IMR-90 (cell line): ENCODE measurements around the gene S100A13. TPM values are rescaled to one million over a fixed set of nuclear protein-coding genes. Genes with fewer than 3 reads are reported as not detected.

Experiments used
- ATAC-seq: fragments of 200-7000 bp; cut with Tn5 transposase; 2 replicates; pipeline ENCODE4 v1.9.1; 2020; ENCODE audit warnings: low read depth, mild to moderate bottlenecking, moderate library complexity
- BruUV-seq: library from RNA; stranded (reverse); fragments of 400-500 nt; replicated peaks from 2 replicates; lab custom pipeline; 2021; lab: Mats Ljungman, UMichigan
- CTCF ChIA-PET: fragments of 300-600 bp; formaldehyde crosslinking; extraction: SDS; loops from one replicate; lab custom pipeline; 2021; ENCODE audit warnings: antibody characterized with exemption; lab: Yijun Ruan, JAX
- POLR2A ChIA-PET: fragments of 300-600 bp; sonication (Branson Sonifier 250); formaldehyde crosslinking; loops from one replicate; lab custom pipeline; 2022; ENCODE audit warnings: antibody characterized with exemption; ENCODE audit not compliant: unreplicated experiment; lab: Charles Lee
- DNase-seq: peaks from one replicate; pipeline ENCODE4 v3.0.0; 2013
- H2AFZ ChIP-seq: replicated peaks from 2 replicates; pipeline ENCODE3; 2013; ENCODE audit warnings: low read length, mild to moderate bottlenecking; ENCODE audit not compliant: poor library complexity
- H2AK5ac ChIP-seq: 2 replicates; pipeline ENCODE4 v1.6.1; 2013; ENCODE audit warnings: low read depth, low read length, inconsistent platforms
- H2AK9ac ChIP-seq: replicated peaks from 2 replicates; pipeline ENCODE3; 2013; ENCODE audit warnings: mild to moderate bottlenecking, low read depth, low read length, moderate library complexity; ENCODE audit not compliant: poor library complexity
- H2BK120ac ChIP-seq: 2 replicates; pipeline ENCODE4 v1.6.1; 2013; ENCODE audit warnings: low read depth, low read length, inconsistent platforms
- H2BK15ac ChIP-seq: 3 replicates; pipeline ENCODE4 v1.6.1; 2013; ENCODE audit warnings: low read depth, low read length, inconsistent platforms
- H2BK20ac ChIP-seq: 2 replicates; pipeline ENCODE4 v1.6.1; 2013; ENCODE audit warnings: low read depth, mild to moderate bottlenecking, inconsistent platforms, low read length, moderate library complexity
- H2BK5ac ChIP-seq: 2 replicates; pipeline ENCODE4 v1.6.1; 2013; ENCODE audit warnings: mild to moderate bottlenecking, low read depth, low read length, inconsistent platforms; ENCODE audit not compliant: poor library complexity, severe bottlenecking
- H3K14ac ChIP-seq: replicated peaks from 2 replicates; pipeline ENCODE4 v1.6.1; 2013; ENCODE audit warnings: low read depth, low read length, inconsistent platforms
- H3K18ac ChIP-seq: 2 replicates; pipeline ENCODE4 v1.6.1; 2013; ENCODE audit warnings: low read depth, low read length, control low read depth
- H3K23ac ChIP-seq: 2 replicates; pipeline ENCODE4 v1.6.1; 2013; ENCODE audit warnings: low read depth, low read length, inconsistent platforms
- H3K27ac ChIP-seq: 2 replicates; pipeline ENCODE4 v1.5.1; 2013; ENCODE audit warnings: mild to moderate bottlenecking, control low read depth, low read length; ENCODE audit not compliant: insufficient read depth
- H3K27me3 ChIP-seq: 2 replicates; pipeline ENCODE4 v1.6.1; 2013; ENCODE audit warnings: low read length; ENCODE audit not compliant: control insufficient read depth, insufficient read depth
- H3K36me3 ChIP-seq: 2 replicates; pipeline ENCODE4 v1.6.1; 2013; ENCODE audit warnings: low read length, mixed read lengths; ENCODE audit not compliant: control insufficient read depth, insufficient read depth
- H3K4ac ChIP-seq: 2 replicates; pipeline ENCODE4 v1.6.1; 2013; ENCODE audit warnings: low read depth, low read length, inconsistent platforms
- H3K4me1 ChIP-seq: 2 replicates; pipeline ENCODE4 v1.6.1; 2013; ENCODE audit warnings: low read length, mixed read lengths; ENCODE audit not compliant: control insufficient read depth, insufficient read depth
- H3K4me2 ChIP-seq: 2 replicates; pipeline ENCODE4 v1.6.1; 2013; ENCODE audit warnings: low read depth, mild to moderate bottlenecking, control low read depth, low read length, moderate library complexity
- H3K4me3 ChIP-seq: 2 replicates; pipeline ENCODE4 v1.5.1; 2013; ENCODE audit warnings: low read depth, mild to moderate bottlenecking, control low read depth, low read length, moderate library complexity; ENCODE audit not compliant: insufficient read depth
- H3K56ac ChIP-seq: 2 replicates; pipeline ENCODE4 v1.6.1; 2013; ENCODE audit warnings: low read length, inconsistent platforms; ENCODE audit not compliant: insufficient read depth; ENCODE audit errors: extremely low read depth
- H3K79me1 ChIP-seq, 2 experiments: 2 replicates each; pipeline ENCODE4 v1.6.1; 2013; ENCODE audit warnings: low read length in 2 of 2, inconsistent platforms in 1 of 2, low read depth in 1 of 2
- H3K9ac ChIP-seq: 2 replicates; pipeline ENCODE4 v1.6.1; 2013; ENCODE audit warnings: low read depth, low read length, control low read depth
- H3K9me1 ChIP-seq: 2 replicates; pipeline ENCODE4 v1.6.1; 2013; ENCODE audit warnings: low read length, inconsistent platforms; ENCODE audit not compliant: insufficient read depth
- H3K9me3 ChIP-seq: 2 replicates; pipeline ENCODE4 v1.6.1; 2013; ENCODE audit warnings: low read length; ENCODE audit not compliant: control insufficient read depth, insufficient read depth
- H4K20me1 ChIP-seq: 2 replicates; pipeline ENCODE4 v1.6.1; 2013; ENCODE audit warnings: low read length, inconsistent platforms; ENCODE audit not compliant: insufficient read depth
- H4K5ac ChIP-seq: 2 replicates; pipeline ENCODE4 v1.6.1; 2013; ENCODE audit warnings: mild to moderate bottlenecking, low read depth, low read length, control low read depth
- H4K8ac ChIP-seq, 2 experiments: 2 replicates each; pipeline ENCODE4 v1.6.1; 2013; ENCODE audit warnings: low read depth in 2 of 2, low read length in 2 of 2, control low read depth in 1 of 2, inconsistent platforms in 1 of 2
- H4K91ac ChIP-seq: 2 replicates; pipeline ENCODE4 v1.6.1; 2013; ENCODE audit warnings: low read depth, low read length, inconsistent platforms; ENCODE audit not compliant: insufficient read depth
- CEBPB ChIP-seq: IDR thresholded peaks from 2 replicates; pipeline ENCODE4 v1.6.1; 2012; ENCODE audit warnings: low read depth, low read length, improper control_type of control experiment
- RAD21 ChIP-seq: IDR thresholded peaks from 2 replicates; pipeline ENCODE4 v1.6.1; 2012; ENCODE audit warnings: low read length, improper control_type of control experiment
- WGBS, 2 experiments: methylation state at CpG; one replicate each; pipeline versions ENCODE4 v1.1.5 to v1.1.7; 2013; ENCODE audit warnings: missing lambda C conversion rate in 2 of 2; ENCODE audit not compliant: insufficient read length in 1 of 2; ENCODE audit errors: extremely low coverage in 2 of 2; 5-methylcytosine and 5-hydroxymethylcytosine counted together
- dilution Hi-C: fragments of 300-500 bp; cut with HindIII; formaldehyde crosslinking; loops from one replicate; pipeline ENCODE4 v1.14.3; 2018; ENCODE audit warnings: low sequenced_read_pairs; ENCODE audit not compliant: unreplicated experiment
- in situ Hi-C: fragments of 300-500 bp; cut with MboI; formaldehyde crosslinking; loops from 3 replicates; pipeline ENCODE4 v1.14.3; 2019; ENCODE audit warnings: low sequenced_read_pairs, inconsistent platforms, mixed read lengths
- intact Hi-C: fragments of 100-400 bp; cut with micrococcal nuclease; formaldehyde crosslinking; loops from 2 replicates; pipeline ENCODE4 v1.10.0; 2022
- polyA plus RNA-seq, 3 experiments: library from polyadenylated mRNA; depleted of rRNA; stranded (reverse); fragments of >200 nt; gene quantifications; 2 replicates each; pipeline ENCODE4 v1.2.3, GENCODE V29; 2012; ENCODE audit warnings: low replicate concordance in 1 of 3
- total RNA-seq: library from RNA; depleted of rRNA; stranded (reverse); fragments of >200 nt; gene quantifications from 2 replicates; pipeline ENCODE4 v1.2.3, GENCODE V29; 2012

The S100A13 gene
- total and polyA plus RNA-seq, 2 of the 4 experiments (the other 2 are of a cell fraction), result 122 to 468 TPM

- no peaks in the 10 kb centered on the region for H4K20me1 ChIP-seq
- H3K4me2 ChIP-seq, result no peak overlapping the region
- H4K5ac ChIP-seq, result no peak overlapping the region
- no peak overlapping the region for H3K4me3 ChIP-seq
- no peak overlapping the region for H4K8ac ChIP-seq
- no peak overlapping the region for H3K4ac ChIP-seq
- H3K4me1 ChIP-seq, result peaks cover 3% of the 10 kb centered on the region
- no peak overlapping the region for H3K27ac ChIP-seq
- H4K91ac ChIP-seq, result no peak overlapping the region
- peak overlapping the region; percentile 26 for H2BK5ac ChIP-seq
- H3K27me3 ChIP-seq, result no peaks in the 10 kb centered on the region
- DNase-seq, result peak; percentile 65
- WGBS, 2 experiments, result 86% methylated on average over 1 of the region's 5 CpGs; no CpG with 5 or more reads in 1 of the 2 experiments
- H2AK9ac ChIP-seq, result no peak overlapping the region
- H2BK20ac ChIP-seq, result no peak overlapping the region
- no peak overlapping the region for H3K23ac ChIP-seq
- ATAC-seq, result no peak
- H3K79me1 ChIP-seq, result peaks cover 21 to 38% of the 10 kb centered on the region in 2 experiments; a peak in 3 of 4 replicates
- peaks cover 61% of the 10 kb centered on the region for H3K36me3 ChIP-seq
- no peak overlapping the region for H2AFZ ChIP-seq
- POLR2A ChIA-PET, result interaction anchor here (0.7 kb wide), 1 partner anchor 29 kb away, joined by 4 read pairs; no protein-coding TSS in a partner anchor
- H3K18ac ChIP-seq, result no peak overlapping the region
- TF ChIP-seq RAD21 (no peak), CEBPB (peak; percentile 85)
- no peak overlapping the region for H3K9ac ChIP-seq
- dilution Hi-C loops (no loop called here), intact Hi-C loops (no loop called here), in situ Hi-C loops (no loop called here)
- H2AK5ac ChIP-seq, result no peak overlapping the region
- no peak overlapping the region for H2BK120ac ChIP-seq
- no peak overlapping the region for H3K56ac ChIP-seq
- H3K9me3 ChIP-seq, result no peaks in the 10 kb centered on the region
- H3K14ac ChIP-seq, result no peak overlapping the region
- no peak overlapping the region for H2BK15ac ChIP-seq
- BruUV-seq, result no TSS peak
- CTCF ChIA-PET, result no interaction called here
- no peaks in the 10 kb centered on the region for H3K9me1 ChIP-seq
Measured at GRCh38 chr1:153663211-153663610, 35.9 kb upstream of the S100A13 start.
